NCI-H1930 (cell line): Measurements from ENCODE around the gene TCF4.

Experiments used
- DNase-seq, 2 experiments: peaks; one replicate each; lab custom pipeline; 2025; lab: John Stamatoyannopoulos, UW

The TCF4 gene

GRCh38 chr18:55440988-55441387 lies 147.0 kb downstream of the TCF4 start:
- DNase-seq = no peak

GRCh38 chr18:55439056-55439455 lies 148.9 kb downstream of the TCF4 start:
- no peak for DNase-seq

GRCh38 chr18:55435592-55435991 lies 152.4 kb downstream of the TCF4 start:
- no peak for DNase-seq

DNA sequence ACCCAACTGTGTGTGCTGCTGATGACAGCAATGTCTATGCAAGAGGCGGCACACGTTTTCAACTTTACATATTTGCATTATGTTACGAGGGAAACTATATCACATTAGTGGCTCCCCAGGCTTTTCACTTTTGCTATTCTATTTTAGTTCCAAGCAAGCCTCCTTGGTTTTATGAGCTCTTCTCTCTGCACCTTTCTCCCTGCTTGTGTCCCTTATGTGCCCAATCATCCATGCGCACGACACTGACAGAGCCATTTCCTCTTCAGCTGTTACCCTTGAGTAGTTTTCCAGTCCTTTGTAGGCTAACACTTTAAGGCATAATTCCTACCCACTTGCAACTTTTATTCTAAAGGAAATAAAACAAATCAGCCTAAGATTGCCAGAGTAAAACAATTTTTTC lies 154.3 kb downstream of the TCF4 start:
- no peak for DNase-seq

DNA sequence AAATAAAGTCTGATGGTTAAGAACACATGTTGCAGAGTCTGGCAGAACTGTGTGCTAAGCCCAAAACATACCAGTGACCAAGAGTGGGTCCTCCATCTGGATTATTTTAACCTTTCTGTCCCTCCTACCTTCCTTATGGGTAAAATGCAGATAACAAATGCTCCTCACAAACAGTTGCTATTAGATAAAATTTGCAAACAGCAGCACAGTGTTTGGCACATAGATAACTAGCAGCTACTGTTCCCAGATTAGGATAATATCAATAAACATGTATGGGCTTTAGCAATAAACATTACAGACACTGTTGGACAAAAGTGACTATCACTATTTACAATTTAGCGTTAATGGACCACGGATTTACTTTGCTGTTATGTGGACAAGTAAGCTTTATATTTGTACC lies 154.9 kb downstream of the TCF4 start:
- DNase-seq = no peak

- no peak for DNase-seq
These were observed 155.5 kb downstream of the TCF4 start for GRCh38 chr18:55432307-55433040.

DNA sequence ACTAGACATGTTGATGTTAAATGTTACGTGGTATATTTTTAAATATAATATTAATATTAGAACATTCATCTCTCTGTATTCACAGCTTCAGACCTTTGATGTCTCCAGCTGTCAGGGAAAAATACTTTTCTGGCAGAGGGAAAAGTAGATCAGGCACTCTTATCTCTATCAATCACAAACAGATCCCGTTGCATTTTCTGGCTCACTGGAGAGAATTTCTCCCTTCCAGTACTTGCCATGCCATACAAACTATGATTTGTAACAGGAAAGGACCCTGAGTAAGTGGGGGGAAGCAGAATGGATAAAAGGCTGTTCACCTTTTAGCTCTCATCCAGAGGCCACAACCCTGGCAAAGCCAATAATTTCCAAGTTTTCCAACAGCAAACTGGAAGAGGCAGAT lies 158.0 kb downstream of the TCF4 start:
- DNase-seq = no peak

DNA sequence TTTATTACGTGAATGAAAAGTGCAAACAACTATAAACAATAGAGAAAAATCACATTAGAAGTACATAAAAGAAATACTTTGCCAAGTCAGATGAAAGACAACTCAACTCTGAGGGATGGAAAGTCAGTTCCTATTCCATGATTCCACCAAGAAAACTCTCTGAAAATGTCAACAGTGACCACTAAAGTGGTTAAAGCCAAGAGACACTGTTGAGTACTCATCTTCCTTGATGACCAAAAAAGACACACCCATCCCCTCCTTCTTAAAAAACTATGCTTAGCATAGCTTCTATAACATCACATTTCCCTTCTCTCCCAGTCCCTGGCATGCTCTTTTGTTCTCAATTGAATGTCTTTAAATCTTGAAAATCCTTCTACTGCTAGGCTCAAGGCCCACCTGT lies 160.0 kb downstream of the TCF4 start:
- DNase-seq = no peak

DNA sequence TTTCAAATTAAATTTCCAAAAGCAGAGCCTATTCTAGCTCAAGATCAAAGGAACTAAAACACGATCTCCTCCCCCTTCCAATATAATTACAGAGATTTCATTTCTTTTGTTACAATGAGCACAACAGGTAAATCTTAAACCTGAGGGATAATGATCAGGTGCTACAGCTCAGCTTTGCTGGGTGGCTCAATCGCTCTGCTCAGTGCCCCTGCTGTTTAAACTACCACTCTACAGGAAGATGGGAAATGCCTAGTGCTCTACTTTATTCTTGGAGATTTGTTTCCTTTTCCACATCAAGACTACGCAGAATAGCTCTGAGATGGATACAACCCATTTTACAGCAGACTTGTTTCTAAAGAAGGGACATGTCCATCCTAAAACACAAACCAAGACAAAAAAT lies 162.3 kb downstream of the TCF4 start:
- DNase-seq = no peak

GRCh38 chr18:55422456-55423180 lies 165.4 kb downstream of the TCF4 start:
- no peak for DNase-seq

GRCh38 chr18:55421615-55422419 lies 166.2 kb downstream of the TCF4 start:
- peak in 1 of 2 experiments; percentile 34 for DNase-seq

DNA sequence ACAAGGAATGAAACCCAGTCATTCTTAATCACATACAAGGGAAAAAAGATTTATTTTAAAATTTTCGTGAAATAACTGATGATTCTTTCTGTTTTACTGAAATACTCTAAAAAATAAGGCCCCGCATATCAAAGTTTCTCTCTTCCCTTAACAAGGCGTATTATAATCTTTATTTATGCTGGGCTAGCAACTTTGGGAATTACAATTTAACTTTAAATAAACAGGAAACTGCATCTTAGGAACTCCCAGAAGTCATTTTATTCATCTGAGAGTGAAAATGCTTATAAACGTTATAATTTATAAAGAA lies 166.7 kb downstream of the TCF4 start:
- DNase-seq = no peak

DNA sequence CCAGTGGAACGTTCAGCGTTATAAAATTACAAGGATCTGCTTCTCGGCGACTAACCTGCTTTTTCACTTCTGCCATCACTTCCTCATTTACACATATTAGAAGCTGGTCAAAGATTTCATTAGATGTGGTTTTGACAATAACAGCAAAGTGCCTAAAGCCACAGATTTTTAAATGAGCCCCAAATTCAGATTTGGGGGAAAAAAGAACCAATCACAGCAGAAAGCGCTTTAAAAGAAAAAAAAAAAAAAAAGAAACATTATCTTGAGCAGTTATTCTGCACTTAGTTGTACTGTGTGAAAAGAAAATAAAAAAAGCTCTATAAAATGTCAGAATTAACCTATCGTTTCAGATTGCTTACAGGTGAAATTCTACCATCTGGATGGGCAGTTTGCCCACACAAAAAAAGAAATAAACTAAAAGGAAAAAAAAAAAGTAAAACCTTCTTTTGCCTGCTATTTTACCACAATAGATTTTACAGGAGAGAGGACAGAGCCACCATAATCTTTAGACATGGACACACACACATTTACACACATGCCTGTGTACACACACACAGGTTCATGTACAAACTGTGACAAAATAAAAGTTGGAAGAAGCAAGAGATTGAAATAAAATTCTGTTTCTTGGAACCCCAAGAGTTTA lies 167.2 kb downstream of the TCF4 start:
- DNase-seq = no peak

- DNase-seq = peak in 1 of 2 experiments; percentile 36
These were observed 167.9 kb downstream of the TCF4 start for GRCh38 chr18:55419947-55420664.

GRCh38 chr18:55419132-55419946 lies 168.7 kb downstream of the TCF4 start:
- DNase-seq = peak; percentile 36 to 58

DNA sequence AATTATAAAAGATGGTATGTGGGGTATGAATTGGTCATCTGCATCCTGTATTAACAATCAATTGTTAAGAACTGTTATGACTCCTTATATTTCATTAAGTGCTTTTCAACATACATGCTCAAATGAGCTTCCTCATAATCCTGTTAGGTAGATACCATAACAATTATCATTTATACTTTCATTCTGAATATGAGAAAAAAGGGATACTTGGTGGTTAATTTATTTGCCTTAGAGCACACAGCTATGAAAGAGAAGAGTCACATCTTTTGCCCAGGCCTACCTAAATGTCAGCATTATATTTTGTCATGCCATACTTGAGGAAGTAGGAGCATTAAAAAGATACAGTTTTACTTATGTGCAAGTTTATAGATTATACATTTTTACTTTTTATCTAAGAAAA lies 169.6 kb downstream of the TCF4 start:
- no peak for DNase-seq

DNA sequence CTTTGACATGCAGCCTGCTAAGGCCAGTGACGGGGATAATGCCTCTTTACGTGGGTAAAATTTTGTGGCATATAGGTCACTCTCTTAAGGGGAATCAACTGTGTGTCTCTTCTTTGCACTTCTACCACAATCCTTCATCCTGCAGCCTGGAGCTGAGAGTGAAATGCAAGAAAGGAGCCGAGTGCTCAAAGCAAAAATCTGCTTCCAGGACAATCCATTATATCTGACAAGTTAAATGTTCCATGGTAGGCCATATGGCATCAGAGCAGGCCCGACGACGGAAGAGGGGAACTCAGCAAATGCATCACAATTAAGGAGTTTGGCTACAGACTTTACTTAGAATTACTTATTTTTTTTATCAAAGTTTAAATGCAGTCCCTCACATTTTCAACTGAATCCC lies 171.2 kb downstream of the TCF4 start:
- no peak for DNase-seq

- peak; percentile 39 to 71 for DNase-seq
These were observed 172.6 kb downstream of the TCF4 start for GRCh38 chr18:55415258-55415871.

GRCh38 chr18:55414475-55414874 lies 173.5 kb downstream of the TCF4 start:
- no peak for DNase-seq

DNA sequence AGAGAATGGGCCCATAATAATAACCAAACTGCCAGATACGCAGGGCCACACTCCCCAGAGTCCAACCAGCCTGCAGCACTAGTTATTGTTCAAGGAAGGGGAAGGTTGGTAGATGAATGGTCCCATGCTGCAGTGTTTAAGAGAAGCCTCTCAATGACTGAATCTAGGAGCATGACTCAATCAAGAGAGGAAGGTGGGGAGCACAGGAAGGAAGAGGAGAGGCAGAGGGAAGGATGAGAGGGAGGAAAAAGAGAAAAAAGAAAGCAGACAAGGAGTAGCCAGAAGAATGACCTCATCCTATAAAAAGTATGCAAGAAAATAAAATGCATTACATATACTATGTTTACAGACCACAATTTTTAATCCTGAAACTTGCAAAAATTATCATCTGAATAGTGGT lies 174.5 kb downstream of the TCF4 start:
- DNase-seq = no peak
